Posterior vena cava (tissue), 2 donors: Measurements from ENCODE around the gene PLA2G12B. TPM values are rescaled to one million over a fixed set of nuclear protein-coding genes. Genes with fewer than 3 reads are reported as not detected.
"Not testable (repeated sequence)": the region's sequence is repeated elsewhere in the genome, so short reads cannot be mapped to it uniquely, and the experiment has no call there.

ENCODE experiments used
- DNase-seq: peaks from one replicate; pipeline ENCODE4 v3.0.0-alpha.2; 2020; ENCODE audit warnings: low spot score
- intact Hi-C, 2 donors: fragments of 100-400 bp; cut with DNase I; formaldehyde crosslinking; loops; one replicate each; pipeline versions ENCODE4 v1.14.1 to v1.14.2; 2022 to 2023
- long read RNA-seq, 2 donors: library from polyadenylated mRNA; unstranded; transcript quantifications; one replicate each; pipeline ENCODE4 v2.0.0, GENCODE V29; 2020 to 2021
- total RNA-seq, 2 donors: library from RNA; stranded (reverse); fragmentation: NEBNext Ultra II Directional; extraction: Animal tissue kit (Norgen Biotek cat#: 25700); gene quantifications; one replicate each; pipeline ENCODE4 v1.2.1, GENCODE V29; 2021
- donor health status: DM: yes; HTN: yes; CAD: no.
- donor health status: DM: yes; HTN: yes; CAD: no.

The PLA2G12B gene
- not detected for total RNA-seq
- long read RNA-seq, donor 1, result 0 reads
- long read RNA-seq, donor 2, result 0 reads

- intact Hi-C loops, result no loop called here
- DNase-seq, result no peak
Observed at GRCh38 chr10:72954596-72955554, at the start of gene PLA2G12B. PLA2G12B (minus strand) TSS chr10:72954806; CDS start chr10:72954685, 121 bp downstream.

- intact Hi-C loops, result no loop called here
- DNase-seq, result no peak
Observed at GRCh38 chr10:73003822-73004221, 49.2 kb upstream of the PLA2G12B start.

DNA sequence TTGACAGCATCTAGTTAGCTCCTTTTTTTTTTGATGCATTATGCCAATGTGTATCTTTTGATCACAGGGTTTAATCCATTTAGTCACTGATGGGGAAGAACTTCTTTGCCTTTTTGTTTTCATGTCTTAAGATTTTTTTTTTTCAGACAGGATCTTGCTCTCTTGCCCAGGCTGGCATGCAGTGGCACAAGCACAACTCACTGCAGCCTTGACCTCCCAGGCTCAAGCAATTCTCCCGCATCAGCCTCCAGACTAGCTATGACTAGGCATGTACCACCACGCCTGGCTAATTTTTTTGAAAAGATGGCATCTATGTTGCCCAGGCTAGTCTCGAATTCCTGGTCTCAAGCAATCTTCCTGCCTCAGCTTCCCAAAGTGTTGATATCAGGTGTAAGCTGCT is 46.4 kb upstream of the PLA2G12B start:
- DNase-seq, result no peak
- intact Hi-C loops, result no loop called here

- intact Hi-C loops, result no loop called here
Observed at GRCh38 chr10:72997099-72997498, 42.5 kb upstream of the PLA2G12B start.

DNA sequence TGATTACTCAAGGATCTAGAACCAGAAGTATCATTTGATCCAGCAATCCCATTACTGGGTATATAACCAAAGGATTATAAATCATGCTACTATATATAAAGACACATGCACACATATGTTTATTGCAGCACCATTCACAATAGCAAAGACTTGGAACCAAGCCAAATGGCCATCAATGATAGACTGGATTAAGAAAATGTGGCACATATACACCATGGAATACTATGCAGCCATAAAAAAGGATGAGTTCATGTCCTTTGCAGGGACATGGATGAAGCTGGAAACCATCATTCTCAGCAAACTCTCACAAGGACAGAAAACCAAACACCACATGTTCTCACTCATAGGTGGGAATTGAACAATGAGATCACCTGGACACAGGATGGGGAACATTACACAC is 40.9 kb upstream of the PLA2G12B start:
- intact Hi-C loops, DNase-seq: not testable (repeated sequence)

More at GRCh38 chr10:72997099-72997498, 42.5 kb upstream of the PLA2G12B start:
- DNase-seq, result no peak

DNA sequence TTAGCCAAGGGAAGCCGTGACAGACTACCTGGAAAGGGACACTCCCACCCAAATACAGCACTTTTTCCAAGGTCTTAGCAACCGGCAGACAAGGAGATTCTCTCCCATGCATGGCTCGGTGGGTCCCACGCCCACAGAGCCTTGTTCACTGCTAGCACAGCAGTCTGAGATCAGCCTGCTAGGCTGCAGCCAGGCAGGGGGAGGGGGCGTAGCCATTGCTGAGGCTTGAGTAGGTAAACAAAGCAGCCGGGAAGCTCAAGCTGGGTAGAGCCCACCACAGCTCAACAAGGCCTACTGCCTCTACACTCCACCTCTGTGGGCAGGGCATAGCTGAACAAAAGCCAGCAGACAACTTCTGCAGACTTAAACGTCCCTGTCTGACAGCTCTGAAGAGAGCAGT is 35.2 kb upstream of the PLA2G12B start:
- DNase-seq, result not testable (repeated sequence)
- intact Hi-C loops, result loop anchor here in 1 of 2 donors (10.0 kb wide), 1 partner anchor 1305 kb away; no protein-coding TSS in a partner anchor

- not testable (repeated sequence) for DNase-seq
- intact Hi-C loops, result loop anchor here in 1 of 2 donors (10.0 kb wide), 1 partner anchor 1300 kb away; no protein-coding TSS in a partner anchor
Observed at GRCh38 chr10:72984618-72985017, 30.0 kb upstream of the PLA2G12B start.

- DNase-seq, result no peak
- intact Hi-C loops, result loop anchor here in 1 of 2 donors (10.0 kb wide), 1 partner anchor 1297 kb away; no protein-coding TSS in a partner anchor
Observed at GRCh38 chr10:72981882-72982529, 27.4 kb upstream of the PLA2G12B start.

- DNase-seq, result no peak
- intact Hi-C loops, result loop anchor here in 1 of 2 donors (10.0 kb wide), 1 partner anchor 1296 kb away; no protein-coding TSS in a partner anchor
Observed at GRCh38 chr10:72981028-72981881, 26.6 kb upstream of the PLA2G12B start.

DNA sequence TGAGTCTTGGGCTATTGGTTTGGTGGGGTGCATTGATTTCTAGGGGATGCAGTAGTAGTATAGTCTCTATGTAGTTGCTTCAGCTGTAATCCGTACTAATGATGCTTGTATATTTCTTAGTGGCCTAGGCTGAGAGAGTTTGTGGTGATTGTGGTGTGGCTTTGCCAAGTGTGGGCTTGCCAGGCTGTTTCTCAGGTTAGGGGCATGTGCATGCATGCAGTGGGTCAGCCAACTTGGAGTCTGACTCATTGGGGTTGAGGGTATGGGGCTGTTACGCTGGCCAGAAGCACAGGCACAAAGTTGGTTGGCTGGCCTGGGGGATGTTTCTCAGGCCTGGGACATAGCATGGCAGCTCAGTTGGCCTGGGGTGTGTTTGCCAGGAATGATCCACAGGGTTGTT is 25.7 kb upstream of the PLA2G12B start:
- DNase-seq, result no peak
- intact Hi-C loops, result loop anchor here in 1 of 2 donors (10.0 kb wide), 1 partner anchor 1296 kb away; no protein-coding TSS in a partner anchor

GRCh38 chr10:72979709-72980108 is 25.1 kb upstream of the PLA2G12B start:
- no peak for DNase-seq
- intact Hi-C loops, result loop anchor here in 1 of 2 donors (10.0 kb wide), 1 partner anchor 1295 kb away; no protein-coding TSS in a partner anchor

GRCh38 chr10:72976886-72977285 is 22.3 kb upstream of the PLA2G12B start:
- intact Hi-C loops, result no loop called here
- no peak for DNase-seq

GRCh38 chr10:72956001-72956400 is 1.4 kb upstream of the PLA2G12B start:
- intact Hi-C loops, result no loop called here
- no peak for DNase-seq

DNA sequence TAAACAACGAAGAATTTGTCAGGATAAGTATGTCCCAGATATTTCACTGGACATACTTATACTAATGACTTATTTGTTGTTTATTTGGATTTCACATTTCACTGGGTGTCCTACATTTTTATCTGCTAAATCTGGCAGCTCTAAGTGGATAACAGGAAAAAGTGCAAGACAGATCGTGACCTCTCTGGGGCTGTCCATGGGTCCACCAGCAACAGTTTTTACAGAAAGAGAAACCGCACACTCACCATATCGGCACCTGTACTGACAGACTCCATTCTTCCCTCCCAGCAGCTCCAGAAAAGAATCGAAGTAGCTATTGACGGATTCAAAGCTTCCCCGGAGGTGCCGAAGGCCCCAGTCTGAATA is 393 bp downstream of the PLA2G12B start:
- DNase-seq, result no peak

GRCh38 chr10:72953687-72954086 is 919 bp downstream of the PLA2G12B start:
- intact Hi-C loops, result no loop called here
- no peak for DNase-seq

More for the DNA sequence above, 393 bp downstream of the PLA2G12B start:
- intact Hi-C loops, result no loop called here

DNA sequence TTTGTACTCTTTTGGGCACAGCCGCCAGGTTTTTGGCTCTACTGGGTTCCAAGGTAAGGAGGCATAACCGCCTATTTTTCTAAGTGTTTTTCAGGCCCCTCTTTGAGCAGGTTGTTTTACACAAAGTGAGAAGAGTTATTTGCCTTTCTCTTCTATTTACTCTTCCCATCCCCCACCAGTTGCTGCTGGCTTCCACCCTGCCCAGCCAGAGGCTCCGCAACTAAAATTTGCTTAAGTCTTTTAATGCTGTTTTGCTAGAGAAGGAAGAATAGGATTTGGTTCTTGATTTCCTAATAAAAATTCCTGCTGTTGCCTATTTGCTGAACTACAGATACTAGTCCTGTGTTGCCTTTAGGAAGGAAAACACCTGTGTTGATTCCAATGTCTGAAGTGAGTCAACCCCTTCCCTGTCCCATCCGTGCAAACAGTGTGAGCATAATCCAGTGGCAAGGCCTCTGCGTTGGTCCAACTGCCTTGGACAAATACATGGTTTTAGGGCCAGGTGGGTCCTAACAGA is 1.9 kb downstream of the PLA2G12B start:
- intact Hi-C loops, result no loop called here
- DNase-seq, result no peak

- intact Hi-C loops, result no loop called here
- DNase-seq, result no peak
Observed at GRCh38 chr10:72952189-72952588, 2.4 kb downstream of the PLA2G12B start.

- intact Hi-C loops, result no loop called here
- DNase-seq, result no peak
Observed at GRCh38 chr10:72951760-72952159, 2.8 kb downstream of the PLA2G12B start.

GRCh38 chr10:72948762-72949161 is 5.8 kb downstream of the PLA2G12B start:
- DNase-seq, result no peak
- intact Hi-C loops, result no loop called here
